ENCODE measurements around the gene RORC.
"Not testable (repeated sequence)": the region's sequence is repeated elsewhere in the genome, so short reads cannot be mapped to it uniquely, and the experiment has no call there.

Gene RORC

DNA sequence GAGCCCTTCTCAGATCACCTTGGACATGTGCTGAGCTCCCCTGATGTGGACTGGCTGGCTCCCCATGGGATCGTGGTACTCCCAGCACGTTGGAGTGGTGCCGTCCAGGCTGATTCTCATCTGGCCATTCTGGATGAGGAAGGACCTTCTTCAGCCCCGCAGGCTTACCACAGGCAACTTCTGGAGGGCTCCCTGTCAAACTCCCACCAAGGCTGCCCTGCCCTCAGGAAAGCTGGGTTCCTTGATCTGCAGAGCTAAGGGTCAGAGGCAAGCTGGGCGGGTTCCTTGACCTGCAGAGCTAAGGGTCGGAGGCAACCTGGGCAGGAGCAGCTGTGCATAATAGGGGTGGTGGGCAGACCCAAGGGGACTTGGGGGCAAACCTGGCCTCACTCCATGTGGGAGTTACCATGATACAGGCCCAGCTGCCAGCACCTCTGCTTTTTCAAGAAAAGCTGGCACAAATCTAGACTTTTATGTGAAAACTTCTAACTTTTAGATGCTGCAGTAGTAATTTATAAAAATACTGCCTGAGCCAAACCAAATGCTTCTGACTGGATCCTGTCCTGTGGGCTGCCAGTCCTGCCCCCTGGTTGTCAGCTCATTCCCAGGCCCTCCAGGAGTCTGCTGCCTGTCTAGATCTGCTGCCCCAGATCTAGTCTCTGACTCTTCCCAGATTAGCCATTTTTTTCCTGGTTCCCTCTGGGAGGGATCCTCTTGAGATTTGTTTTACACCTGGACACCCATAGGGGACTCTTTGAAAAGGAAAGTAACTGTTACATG is 27.5 kb upstream of the RORC start:
- no peak overlapping the region for H3K4me3 ChIP-seq (ENCODE audit: low read length)
- no peaks in the 10 kb centered on the region for H3K9me3 ChIP-seq (ENCODE audit: insufficient read depth, low read depth, low read length)
- peaks cover 67% of the 10 kb centered on the region for H3K27me3 ChIP-seq (ENCODE audit: insufficient read depth, low read length)
- no peak overlapping the region for H3K27ac ChIP-seq (ENCODE audit: low read depth, low read length)
- no peaks in the 10 kb centered on the region for H3K36me3 ChIP-seq (ENCODE audit: insufficient read depth, low read length)
- H3K9ac ChIP-seq (ENCODE audit: low read depth, low read length): no peak overlapping the region
- WGBS: 86% methylated on average over 6 of the region's 6 CpGs
- peaks cover 18% of the 10 kb centered on the region for H3K4me1 ChIP-seq (ENCODE audit: insufficient read depth, low read length)

DNA sequence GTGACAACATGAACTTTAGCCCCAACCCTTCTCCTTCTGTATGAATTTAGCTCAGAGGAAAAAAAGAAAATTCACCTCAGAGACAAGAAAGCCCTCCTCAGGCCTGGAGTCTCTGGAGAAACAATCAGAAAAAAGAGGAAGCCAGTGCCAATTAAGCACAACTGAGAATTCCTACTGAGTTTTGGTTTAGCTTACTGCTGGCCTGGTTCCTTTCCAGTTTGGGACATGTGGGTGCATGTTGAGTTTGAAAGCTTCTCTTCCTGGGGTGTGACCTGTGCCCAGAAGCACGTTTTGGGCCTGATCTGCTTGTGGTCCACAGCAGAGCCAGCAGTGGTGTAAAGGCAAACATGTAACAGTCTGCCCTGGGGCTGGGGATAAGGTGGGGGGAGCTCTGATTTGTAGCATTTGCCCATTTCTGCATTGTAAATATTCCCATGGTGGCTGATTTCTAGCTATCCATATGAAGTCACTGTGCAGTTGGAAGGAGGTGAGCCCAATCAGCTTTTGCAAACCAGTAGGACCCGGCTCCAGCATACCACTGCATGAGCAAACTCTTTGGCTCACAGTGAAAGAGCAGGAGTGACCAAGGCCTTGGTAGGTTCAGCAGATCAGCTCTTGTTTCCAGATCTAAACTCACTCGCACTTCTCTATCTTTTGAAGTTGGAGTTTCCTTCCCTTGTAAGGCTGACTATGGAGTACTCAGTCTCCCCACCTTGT is 26.6 kb upstream of the RORC start:
- Histone ChIP-seq H3K4me1 (ENCODE audit: insufficient read depth, low read length) (peaks cover 18% of the 10 kb centered on the region), H3K36me3 (ENCODE audit: insufficient read depth, low read length) (no peaks in the 10 kb centered on the region), H3K27me3 (ENCODE audit: insufficient read depth, low read length) (peaks cover 61% of the 10 kb centered on the region), H3K9me3 (ENCODE audit: insufficient read depth, low read depth, low read length) (no peaks in the 10 kb centered on the region), H3K27ac (ENCODE audit: low read depth, low read length) (no peak overlapping the region), H3K9ac (ENCODE audit: low read depth, low read length) (no peak overlapping the region), H3K4me3 (ENCODE audit: low read length) (no peak overlapping the region)
- WGBS: 78% methylated on average over 3 of the region's 3 CpGs

- 76% methylated on average over 4 of the region's 4 CpGs for WGBS
- H3K27me3 ChIP-seq (ENCODE audit: insufficient read depth, low read length): peaks cover 45% of the 10 kb centered on the region
- H3K4me1 ChIP-seq (ENCODE audit: insufficient read depth, low read length): peaks cover 12% of the 10 kb centered on the region
- no peaks in the 10 kb centered on the region for H3K9me3 ChIP-seq (ENCODE audit: insufficient read depth, low read depth, low read length)
- H3K9ac ChIP-seq (ENCODE audit: low read depth, low read length): no peak overlapping the region
- H3K27ac ChIP-seq (ENCODE audit: low read depth, low read length): no peak overlapping the region
- no peaks in the 10 kb centered on the region for H3K36me3 ChIP-seq (ENCODE audit: insufficient read depth, low read length)
- no peak overlapping the region for H3K4me3 ChIP-seq (ENCODE audit: low read length)
Measured at GRCh38 chr1:151855933-151856332, 24.3 kb upstream of the RORC start.

DNA sequence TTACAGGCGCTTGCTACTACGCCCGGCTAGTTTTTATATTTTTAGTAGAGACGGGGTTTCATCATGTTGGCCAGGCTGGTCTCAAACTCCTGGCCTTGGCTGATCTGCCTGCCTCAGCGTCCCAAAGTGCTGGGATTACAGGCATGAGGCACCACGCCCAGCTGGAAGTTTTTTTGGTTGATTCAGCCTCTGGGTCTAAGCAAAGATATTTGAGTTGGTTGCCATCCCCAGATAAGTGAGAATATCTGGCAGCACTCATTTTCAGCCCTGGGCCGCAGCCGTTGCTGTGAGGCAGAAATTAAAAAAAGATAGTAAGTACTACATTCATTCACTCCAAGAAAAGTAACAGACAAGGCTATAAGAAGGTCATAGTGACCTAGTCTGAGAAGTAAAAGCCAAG is 23.9 kb upstream of the RORC start:
- H3K9ac ChIP-seq (ENCODE audit: low read depth, low read length); H3K9me3 ChIP-seq (ENCODE audit: insufficient read depth, low read depth, low read length); H3K4me3 ChIP-seq (ENCODE audit: low read length); H3K27ac ChIP-seq (ENCODE audit: low read depth, low read length); H3K4me1 ChIP-seq (ENCODE audit: insufficient read depth, low read length); H3K36me3 ChIP-seq (ENCODE audit: insufficient read depth, low read length): not testable (repeated sequence)
- H3K27me3 ChIP-seq (ENCODE audit: insufficient read depth, low read length): peaks cover 42% of the 10 kb centered on the region
- WGBS: 93% methylated on average over 6 of the region's 8 CpGs

DNA sequence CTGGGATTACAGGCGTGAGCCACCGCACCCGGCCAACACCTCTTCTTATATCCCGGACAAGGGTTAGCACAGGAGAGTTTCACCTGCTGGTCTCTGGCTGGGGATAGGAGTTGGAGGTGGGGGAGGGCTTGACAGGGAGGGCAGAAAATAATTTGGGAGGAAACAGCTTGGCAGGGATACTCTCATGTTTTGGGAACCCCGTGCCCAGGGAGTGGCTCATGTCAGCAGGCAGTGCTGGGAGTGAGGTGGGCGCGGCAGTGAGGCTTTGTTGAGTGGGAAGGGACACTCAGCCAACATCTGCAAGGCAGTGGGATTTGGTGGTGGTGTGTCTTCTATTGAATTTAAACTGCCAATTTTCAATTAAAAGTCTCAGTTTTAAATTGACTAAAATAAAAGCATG is 23.1 kb upstream of the RORC start:
- WGBS: 94% methylated on average over 7 of the region's 7 CpGs
- no peak overlapping the region for H3K27ac ChIP-seq (ENCODE audit: low read depth, low read length)
- 0 out of 2 replicates have a peak, but pooled peaks cover 1% of the 10 kb centered on the region for H3K4me1 ChIP-seq (ENCODE audit: insufficient read depth, low read length)

DNA sequence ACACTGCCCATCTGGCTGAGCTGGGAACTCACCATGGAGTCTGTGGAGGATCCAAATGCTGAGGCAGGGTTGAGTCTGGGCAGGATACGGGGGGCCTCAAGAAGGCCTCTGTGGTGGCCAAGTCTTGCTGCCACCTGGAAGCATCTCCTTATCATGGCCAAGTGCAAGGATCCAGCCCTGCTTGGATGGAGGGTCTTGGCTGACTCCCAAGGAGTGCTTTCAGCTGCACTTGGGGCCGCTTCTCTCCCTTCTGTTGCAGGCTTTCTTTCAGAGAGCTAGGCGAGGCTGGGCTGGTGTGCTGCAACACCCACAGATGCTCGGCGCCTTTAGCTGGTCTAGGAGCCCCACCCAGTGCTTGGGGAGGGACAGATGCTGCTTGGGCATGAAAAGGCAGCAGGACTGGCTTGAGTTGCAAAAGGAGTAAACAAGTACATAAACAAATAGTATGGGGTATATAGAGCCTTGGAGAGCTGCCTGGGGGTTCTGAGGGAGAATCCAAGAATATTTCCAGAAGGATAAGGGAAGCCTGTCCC is 21.9 kb upstream of the RORC start, which contains the start of gene THEM5:
Gene THEM5, minus strand, starts transcription at position 302 of the 533 bp plus-strand sequence. Its CDS starts 147 bp downstream, at position 155.
- Histone ChIP-seq H3K27me3 (ENCODE audit: insufficient read depth, low read length) (peaks cover 21% of the 10 kb centered on the region), H3K27ac (ENCODE audit: low read depth, low read length) (no peak within 1 kb of the TSS), H3K4me1 (ENCODE audit: insufficient read depth, low read length) (no peaks in the 10 kb centered on the region), H3K9ac (ENCODE audit: low read depth, low read length) (no peak within 1 kb of the TSS), H3K4me3 (ENCODE audit: low read length) (no peak within 1 kb of the TSS), H3K36me3 (ENCODE audit: insufficient read depth, low read length) (no peaks in the 10 kb centered on the region), H3K9me3 (ENCODE audit: insufficient read depth, low read depth, low read length) (no peaks in the 10 kb centered on the region)
- 91% methylated on average over 5 of the region's 5 CpGs for WGBS

More for the DNA sequence above, 23.1 kb upstream of the RORC start:
- Histone ChIP-seq H3K9me3 (ENCODE audit: insufficient read depth, low read depth, low read length) (no peaks in the 10 kb centered on the region), H3K27me3 (ENCODE audit: insufficient read depth, low read length) (peaks cover 33% of the 10 kb centered on the region), H3K4me3 (ENCODE audit: low read length) (no peak overlapping the region), H3K9ac (ENCODE audit: low read depth, low read length) (no peak overlapping the region), H3K36me3 (ENCODE audit: insufficient read depth, low read length) (no peaks in the 10 kb centered on the region)

DNA sequence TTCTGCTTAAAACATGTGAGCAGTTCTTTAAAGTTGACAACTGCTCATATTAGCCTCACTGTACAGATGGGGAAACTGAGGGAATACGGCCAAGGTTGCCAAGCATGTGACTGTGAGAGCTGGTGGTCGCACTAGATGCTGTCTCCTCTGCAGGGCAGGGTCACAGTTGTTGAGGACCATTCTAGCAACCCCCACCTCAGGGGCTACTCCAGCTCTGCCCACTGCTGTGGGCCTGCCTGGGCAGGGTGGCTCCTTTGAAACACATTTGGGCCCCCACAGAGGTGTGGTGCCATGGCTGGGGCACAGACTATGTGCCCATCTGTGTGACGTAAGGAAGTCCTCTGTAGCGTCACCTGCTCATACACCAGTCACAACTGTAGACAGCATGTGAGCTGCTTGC is 21.1 kb upstream of the RORC start:
- no peak overlapping the region for H3K9ac ChIP-seq (ENCODE audit: low read depth, low read length)
- H3K36me3 ChIP-seq (ENCODE audit: insufficient read depth, low read length): no peaks in the 10 kb centered on the region
- H3K9me3 ChIP-seq (ENCODE audit: insufficient read depth, low read depth, low read length): no peaks in the 10 kb centered on the region
- no peak overlapping the region for H3K4me3 ChIP-seq (ENCODE audit: low read length)
- peaks cover 14% of the 10 kb centered on the region for H3K27me3 ChIP-seq (ENCODE audit: insufficient read depth, low read length)
- H3K4me1 ChIP-seq (ENCODE audit: insufficient read depth, low read length): no peaks in the 10 kb centered on the region
- no peak overlapping the region for H3K27ac ChIP-seq (ENCODE audit: low read depth, low read length)
- WGBS: 97% methylated on average over 4 of the region's 4 CpGs

DNA sequence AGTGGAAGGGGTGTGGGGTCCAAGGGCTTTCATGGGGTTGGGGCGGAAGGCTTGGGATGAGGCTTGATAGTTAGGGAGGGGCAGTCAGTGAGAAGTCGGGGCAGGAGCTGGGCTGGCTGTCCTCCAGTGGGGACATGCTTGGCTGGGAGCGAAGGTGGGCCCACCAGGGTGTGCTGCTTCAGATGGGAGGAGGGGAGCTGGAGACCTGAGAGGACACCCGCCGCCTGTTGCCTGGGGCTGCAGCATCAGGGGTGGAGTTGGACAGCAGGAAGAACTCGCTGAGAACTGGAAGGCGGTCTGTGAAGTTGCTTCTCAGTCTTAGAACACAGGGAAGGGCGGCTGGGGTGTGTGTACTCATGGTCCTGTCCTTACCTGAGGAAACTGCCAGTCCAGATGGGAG is 20.3 kb upstream of the RORC start:
- peaks cover 7% of the 10 kb centered on the region for H3K27me3 ChIP-seq (ENCODE audit: insufficient read depth, low read length)
- no peak overlapping the region for H3K4me3 ChIP-seq (ENCODE audit: low read length)
- WGBS: 80% methylated on average over 8 of the region's 8 CpGs
- no peak overlapping the region for H3K27ac ChIP-seq (ENCODE audit: low read depth, low read length)
- H3K4me1 ChIP-seq (ENCODE audit: insufficient read depth, low read length): peaks cover under 1% of the 10 kb centered on the region; the same call in 1 of the 2 replicates
- no peaks in the 10 kb centered on the region for H3K9me3 ChIP-seq (ENCODE audit: insufficient read depth, low read depth, low read length)
- no peak overlapping the region for H3K9ac ChIP-seq (ENCODE audit: low read depth, low read length)
- no peaks in the 10 kb centered on the region for H3K36me3 ChIP-seq (ENCODE audit: insufficient read depth, low read length)

- H3K9ac ChIP-seq (ENCODE audit: low read depth, low read length): no peak overlapping the region
- no peaks in the 10 kb centered on the region for H3K36me3 ChIP-seq (ENCODE audit: insufficient read depth, low read length)
- no peak overlapping the region for H3K27ac ChIP-seq (ENCODE audit: low read depth, low read length)
- H3K4me3 ChIP-seq (ENCODE audit: low read length): no peak overlapping the region
- peaks cover 7% of the 10 kb centered on the region for H3K27me3 ChIP-seq (ENCODE audit: insufficient read depth, low read length)
- H3K9me3 ChIP-seq (ENCODE audit: insufficient read depth, low read depth, low read length): no peaks in the 10 kb centered on the region
- peaks cover 10% of the 10 kb centered on the region for H3K4me1 ChIP-seq (ENCODE audit: insufficient read depth, low read length)
Measured at GRCh38 chr1:151849871-151850270, 18.3 kb upstream of the RORC start.

DNA sequence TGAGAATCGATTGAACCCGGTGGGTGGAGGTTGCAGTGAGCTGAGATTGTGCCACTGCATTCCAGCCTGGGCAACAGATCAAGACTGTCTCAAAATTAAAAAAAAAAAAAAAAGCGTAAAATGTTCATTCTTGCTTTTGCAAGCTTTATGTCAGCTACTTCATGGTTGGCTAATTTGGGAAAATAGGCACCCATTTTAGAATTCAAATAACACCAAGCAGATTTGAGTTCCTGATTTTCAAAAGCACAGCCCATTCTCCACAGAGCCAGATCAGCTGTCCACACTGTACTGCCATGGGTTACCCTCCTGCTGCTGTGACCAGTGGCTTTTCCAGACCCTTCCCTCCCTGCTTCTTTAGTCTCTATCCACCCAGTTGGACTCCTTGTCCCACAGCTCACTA is 17.5 kb upstream of the RORC start:
- H3K27me3 ChIP-seq (ENCODE audit: insufficient read depth, low read length): peaks cover 7% of the 10 kb centered on the region
- no peaks in the 10 kb centered on the region for H3K36me3 ChIP-seq (ENCODE audit: insufficient read depth, low read length)
- H3K4me1 ChIP-seq (ENCODE audit: insufficient read depth, low read length): peaks cover 14% of the 10 kb centered on the region
- WGBS: 98% methylated on average over 3 of the region's 3 CpGs
- no peaks in the 10 kb centered on the region for H3K9me3 ChIP-seq (ENCODE audit: insufficient read depth, low read depth, low read length)
- no peak overlapping the region for H3K4me3 ChIP-seq (ENCODE audit: low read length)
- H3K27ac ChIP-seq (ENCODE audit: low read depth, low read length): no peak overlapping the region
- no peak overlapping the region for H3K9ac ChIP-seq (ENCODE audit: low read depth, low read length)

DNA sequence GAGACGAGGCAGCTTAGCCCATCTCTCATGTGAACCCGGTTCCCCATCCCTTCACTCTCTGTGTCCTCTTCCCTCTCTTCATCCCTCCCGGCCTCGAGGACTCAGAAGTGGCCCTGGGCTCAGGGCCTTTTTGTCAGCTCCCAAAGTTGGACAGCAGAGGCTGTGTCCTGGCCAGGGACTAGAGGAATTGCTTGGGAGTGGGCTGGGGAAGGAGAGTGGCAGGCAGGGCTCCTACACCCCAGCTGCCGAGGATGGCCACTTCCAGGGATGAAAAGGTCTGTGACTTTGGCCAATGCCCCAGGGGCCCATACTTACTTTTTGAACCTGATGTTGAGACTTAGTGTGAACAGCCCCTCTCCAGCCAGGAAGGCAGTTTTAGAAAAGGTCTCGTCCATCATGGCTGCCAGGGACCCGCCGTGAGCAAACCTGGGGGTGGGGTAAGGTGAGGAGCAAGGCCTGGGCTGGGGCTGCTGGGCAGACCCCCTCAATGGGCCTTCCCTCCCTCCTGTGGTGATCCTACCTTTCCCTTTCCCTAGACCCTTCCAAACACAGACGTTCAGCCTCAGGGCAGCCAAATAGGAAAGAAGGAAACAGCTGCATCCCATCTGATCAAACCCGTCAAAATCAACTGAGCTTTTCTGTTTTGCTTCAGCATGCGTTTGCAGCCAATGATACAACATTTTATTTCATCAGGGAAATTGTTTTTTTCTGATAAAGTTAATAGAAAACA is 16.4 kb upstream of the RORC start:
- H3K27ac ChIP-seq (ENCODE audit: low read depth, low read length): no peak overlapping the region
- no peaks in the 10 kb centered on the region for H3K36me3 ChIP-seq (ENCODE audit: insufficient read depth, low read length)
- H3K9ac ChIP-seq (ENCODE audit: low read depth, low read length): no peak overlapping the region
- no peaks in the 10 kb centered on the region for H3K9me3 ChIP-seq (ENCODE audit: insufficient read depth, low read depth, low read length)
- H3K27me3 ChIP-seq (ENCODE audit: insufficient read depth, low read length): peaks cover 5% of the 10 kb centered on the region
- H3K4me3 ChIP-seq (ENCODE audit: low read length): no peak overlapping the region
- peaks cover 14% of the 10 kb centered on the region for H3K4me1 ChIP-seq (ENCODE audit: insufficient read depth, low read length)
- 79% methylated on average over 11 of the region's 11 CpGs for WGBS

All from HUES64 (cell line).